Measurements from ENCODE around the gene DDAH1.

DNA sequence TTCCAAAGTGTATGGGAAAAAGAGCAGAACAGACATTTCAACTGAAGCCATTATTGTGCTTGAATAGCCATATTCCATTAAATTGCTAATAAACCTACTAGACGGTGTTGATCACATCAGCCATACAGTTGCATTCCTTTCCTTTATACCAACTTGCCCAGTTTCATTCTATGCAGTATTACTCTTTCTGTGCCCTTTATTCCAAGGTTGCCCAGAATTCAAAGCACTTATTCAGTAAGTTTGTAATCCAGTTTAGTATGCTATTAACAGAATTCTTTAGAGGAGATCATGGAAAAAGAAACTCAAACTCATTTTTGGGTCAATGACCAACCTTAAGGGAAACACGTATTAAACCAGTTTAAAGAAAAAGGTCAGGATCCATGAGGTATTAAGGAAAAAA is 89.5 kb downstream of the DDAH1 start:
- TF ChIP-seq GATA2 (IDR thresholded peaks at IDR 0.05; ENCODE audit: low read depth, low read length) (no peak), GATA3 (IDR thresholded peaks at IDR 0.05; ENCODE audit: low read depth, low read length) (no peak)
